HEK293T (cell line): ENCODE measurements around the gene ESPNL.

ENCODE experiments used
- BHLHE40 ChIP-seq: fragments of 450-650 bp; IDR thresholded peaks from 2 replicates; pipeline ENCODE4 v1.6.1; 2016; ENCODE audit warnings: mild to moderate bottlenecking, moderate library complexity, borderline replicate concordance
- FOXK2 ChIP-seq: fragments of 450-650 bp; IDR thresholded peaks from 2 replicates; pipeline ENCODE4 v1.6.1; 2016; ENCODE audit warnings: mild to moderate bottlenecking
- TARDBP ChIP-seq: fragments of 450-650 bp; IDR thresholded peaks from 2 replicates; pipeline ENCODE4 v1.6.1; 2016

DNA sequence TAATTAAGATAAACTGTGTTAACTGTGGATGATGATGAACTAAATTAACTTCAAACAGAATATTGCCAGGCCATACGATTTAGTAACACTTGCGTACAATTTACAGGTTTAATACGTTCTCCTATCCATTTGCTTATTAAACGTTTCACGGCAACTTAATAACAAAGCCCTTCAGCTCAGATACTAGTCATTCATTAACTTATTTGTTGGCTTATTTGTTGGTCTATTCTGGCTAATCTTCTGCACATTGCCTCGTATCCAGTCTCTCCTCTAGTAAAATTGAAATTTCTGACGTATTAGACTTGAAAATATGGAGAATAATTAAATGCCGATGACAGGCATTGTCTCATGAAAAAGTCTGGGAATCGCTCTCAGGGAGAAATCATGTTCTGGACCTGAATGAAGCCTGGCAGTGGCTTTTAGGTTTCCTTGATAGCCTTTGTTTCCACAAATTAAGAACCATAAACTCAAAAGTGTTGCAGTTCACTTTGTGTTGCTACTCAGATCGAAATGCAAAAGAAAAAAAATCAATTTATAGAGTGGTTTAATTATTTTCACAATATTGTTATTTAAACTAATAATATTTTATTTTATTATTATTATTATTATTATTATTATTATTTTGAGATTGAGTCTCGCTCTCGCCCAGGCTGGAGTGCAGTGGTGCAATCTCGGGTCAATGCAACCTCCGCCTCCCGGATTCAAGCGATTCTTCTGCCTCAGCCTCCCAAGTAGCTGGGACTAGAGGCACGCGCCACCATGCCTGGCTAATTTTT, 34.9 kb upstream of the ESPNL start:
- TF ChIP-seq BHLHE40, result no peak
- no peak for TF ChIP-seq FOXK2
- TF ChIP-seq TARDBP, result no peak
